SW 1271 (cell line): ENCODE results near the gene NMRAL1.

Experiments used
- DNase-seq, 2 experiments: peaks; one replicate each; lab custom pipeline; 2025; lab: John Stamatoyannopoulos, UW

The NMRAL1 gene

GRCh38 chr16:4474192-4474961, at the start of gene NMRAL1:
TSS of gene NMRAL1 (minus strand) at chr16:4474625. CDS start at chr16:4474132, 493 bp downstream.
- peak; percentile 73 to 82 for DNase-seq

GRCh38 chr16:4523686-4524085, 49.3 kb upstream of the NMRAL1 start:
- no peak for DNase-seq

GRCh38 chr16:4522051-4522581, 47.7 kb upstream of the NMRAL1 start:
- DNase-seq, result no peak

GRCh38 chr16:4520913-4521312, 46.5 kb upstream of the NMRAL1 start:
- DNase-seq, result no peak

- DNase-seq, result no peak
Observed at GRCh38 chr16:4519274-4520058, 45.0 kb upstream of the NMRAL1 start.

GRCh38 chr16:4517812-4518680, 43.6 kb upstream of the NMRAL1 start:
- DNase-seq, result no peak

- DNase-seq, result no peak
Observed at GRCh38 chr16:4515611-4516233, 41.3 kb upstream of the NMRAL1 start.

- DNase-seq, result no peak
Observed at GRCh38 chr16:4514606-4515005, 40.2 kb upstream of the NMRAL1 start.

- DNase-seq, result no peak
Observed at GRCh38 chr16:4513881-4514280, 39.5 kb upstream of the NMRAL1 start.

- DNase-seq, result no peak
Observed at GRCh38 chr16:4513086-4513860, 38.8 kb upstream of the NMRAL1 start.

- no peak for DNase-seq
Observed at GRCh38 chr16:4512473-4512872, 38.0 kb upstream of the NMRAL1 start.

GRCh38 chr16:4511441-4512082, 37.1 kb upstream of the NMRAL1 start:
- DNase-seq, result peak in 1 of 2 experiments; percentile 33

- DNase-seq, result no peak
Observed at GRCh38 chr16:4510747-4511426, 36.5 kb upstream of the NMRAL1 start.

GRCh38 chr16:4510131-4510530, 35.7 kb upstream of the NMRAL1 start:
- no peak for DNase-seq

- DNase-seq, result no peak
Observed at GRCh38 chr16:4509420-4509819, 35.0 kb upstream of the NMRAL1 start.

- DNase-seq, result no peak
Observed at GRCh38 chr16:4508806-4509205, 34.4 kb upstream of the NMRAL1 start.

GRCh38 chr16:4507588-4508345, 33.3 kb upstream of the NMRAL1 start:
- no peak for DNase-seq

GRCh38 chr16:4506450-4506849, 32.0 kb upstream of the NMRAL1 start:
- DNase-seq, result peak in 1 of 2 experiments; percentile 38
